Measurements from ENCODE around the gene RNGTT. TPM values are rescaled to one million over a fixed set of nuclear protein-coding genes. Genes with fewer than 3 reads are reported as not detected.

Gene RNGTT
- total RNA-seq, 1 donor from 2014 or later: 8.9 TPM

GRCh38 chr6:88611721-88612120 lies 351.7 kb downstream of the RNGTT start:
- DNase-seq (ENCODE audit: low read depth in 2 of 2): no peak

GRCh38 chr6:88609983-88610382 lies 353.4 kb downstream of the RNGTT start:
- DNase-seq (ENCODE audit: low read depth in 2 of 2): no peak

DNA sequence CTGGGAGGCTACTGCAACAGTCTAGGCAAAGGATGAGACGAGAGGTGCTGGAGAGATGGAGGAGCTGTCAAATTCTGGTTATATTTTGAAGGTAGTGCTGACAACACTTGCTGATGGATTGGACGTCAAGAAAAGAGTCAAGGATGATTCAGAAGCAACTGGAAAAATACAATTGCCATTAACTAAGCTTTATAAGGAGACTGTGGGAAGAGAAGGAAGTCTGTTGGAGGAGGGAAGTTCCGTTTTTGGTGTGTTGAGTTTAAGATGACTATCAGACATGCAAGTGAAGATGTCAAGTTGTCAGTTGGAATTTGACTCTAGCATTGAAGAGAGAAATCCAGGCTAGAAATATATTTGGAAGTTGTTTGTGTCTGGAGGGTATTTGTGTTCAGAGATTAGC lies 358.1 kb downstream of the RNGTT start:
- DNase-seq (ENCODE audit: low read depth in 2 of 2): no peak

- DNase-seq (ENCODE audit: low read depth in 2 of 2): no peak
Measured at GRCh38 chr6:88599571-88599970, 363.8 kb downstream of the RNGTT start.

- no peak for DNase-seq (ENCODE audit: low read depth in 2 of 2)
Measured at GRCh38 chr6:88596801-88597200, 366.6 kb downstream of the RNGTT start.

DNA sequence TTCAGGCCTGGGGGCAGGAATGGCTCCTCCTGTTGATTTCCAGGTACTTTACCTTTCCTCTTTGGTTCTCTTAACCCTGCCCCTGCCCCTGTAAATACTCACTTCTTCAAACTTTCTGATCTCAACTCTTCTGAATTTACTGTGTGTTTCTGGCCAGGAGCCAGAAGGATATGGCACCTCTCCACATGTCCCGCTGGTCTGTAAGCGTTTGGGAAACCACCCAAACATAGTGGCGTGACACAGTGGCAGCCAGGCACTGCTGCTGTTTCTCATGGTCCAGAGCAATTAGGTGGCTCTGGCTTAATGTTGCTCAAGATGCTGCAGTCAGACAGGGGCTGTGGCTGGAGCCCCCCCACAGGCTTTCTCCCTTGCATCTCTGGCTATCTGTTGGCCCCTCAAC lies 374.5 kb downstream of the RNGTT start:
- DNase-seq (ENCODE audit: low read depth in 2 of 2): no peak

DNA sequence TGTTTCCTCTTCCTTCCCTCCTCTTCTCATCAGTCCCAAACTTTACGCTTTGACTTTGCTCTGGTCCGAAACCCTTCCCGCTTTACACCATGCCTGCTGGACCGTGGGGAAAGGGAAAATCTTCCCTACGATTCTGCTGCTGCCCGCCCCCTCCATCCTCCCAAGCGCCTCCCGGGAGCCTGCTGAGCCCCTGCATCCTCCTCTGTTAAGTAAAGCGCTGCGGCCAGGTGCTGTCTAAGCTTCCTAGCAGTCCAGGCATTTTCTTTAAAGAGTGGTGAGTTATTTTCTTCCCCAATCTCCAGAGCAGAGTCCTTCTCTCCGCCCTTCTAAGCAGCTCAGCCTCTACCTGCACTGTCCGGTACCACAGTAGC lies 376.3 kb downstream of the RNGTT start:
- DNase-seq (ENCODE audit: low read depth in 2 of 2): no peak

- no peak for DNase-seq (ENCODE audit: low read depth in 2 of 2)
Measured at GRCh38 chr6:88586371-88587149, 376.9 kb downstream of the RNGTT start.

- no peak for DNase-seq (ENCODE audit: low read depth in 2 of 2)
Measured at GRCh38 chr6:88585276-88585692, 378.1 kb downstream of the RNGTT start.

- no peak for DNase-seq (ENCODE audit: low read depth in 2 of 2)
Measured at GRCh38 chr6:88584581-88585275, 378.7 kb downstream of the RNGTT start.

- DNase-seq (ENCODE audit: low read depth in 2 of 2): no peak
Measured at GRCh38 chr6:88577461-88577860, 386.0 kb downstream of the RNGTT start.

GRCh38 chr6:88575536-88575935 lies 387.9 kb downstream of the RNGTT start:
- no peak for DNase-seq (ENCODE audit: low read depth in 2 of 2)

- DNase-seq (ENCODE audit: low read depth in 2 of 2): no peak
Measured at GRCh38 chr6:88574651-88575050, 388.8 kb downstream of the RNGTT start.

DNA sequence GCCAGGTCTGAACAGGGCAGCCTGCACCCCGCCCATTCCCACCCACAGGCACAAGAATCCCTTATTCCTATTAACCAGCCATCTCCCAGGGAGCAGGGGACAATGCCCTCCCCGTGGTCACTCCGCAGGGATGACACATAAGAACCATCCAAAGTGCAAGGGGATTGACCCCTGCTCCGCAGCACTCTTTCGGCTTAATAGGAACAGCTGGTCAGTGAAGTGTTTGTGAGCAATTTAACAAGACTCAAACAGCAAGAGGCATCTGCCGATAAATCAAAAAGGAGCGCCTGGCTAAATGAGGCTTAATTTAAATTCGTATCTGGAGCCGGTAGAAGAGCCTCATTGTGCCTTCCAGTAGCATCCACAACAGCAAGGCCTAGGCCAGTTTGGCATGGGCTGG lies 389.4 kb downstream of the RNGTT start:
- DNase-seq (ENCODE audit: low read depth in 2 of 2): no peak

GRCh38 chr6:88573561-88573960 lies 389.9 kb downstream of the RNGTT start:
- no peak for DNase-seq (ENCODE audit: low read depth in 2 of 2)

DNA sequence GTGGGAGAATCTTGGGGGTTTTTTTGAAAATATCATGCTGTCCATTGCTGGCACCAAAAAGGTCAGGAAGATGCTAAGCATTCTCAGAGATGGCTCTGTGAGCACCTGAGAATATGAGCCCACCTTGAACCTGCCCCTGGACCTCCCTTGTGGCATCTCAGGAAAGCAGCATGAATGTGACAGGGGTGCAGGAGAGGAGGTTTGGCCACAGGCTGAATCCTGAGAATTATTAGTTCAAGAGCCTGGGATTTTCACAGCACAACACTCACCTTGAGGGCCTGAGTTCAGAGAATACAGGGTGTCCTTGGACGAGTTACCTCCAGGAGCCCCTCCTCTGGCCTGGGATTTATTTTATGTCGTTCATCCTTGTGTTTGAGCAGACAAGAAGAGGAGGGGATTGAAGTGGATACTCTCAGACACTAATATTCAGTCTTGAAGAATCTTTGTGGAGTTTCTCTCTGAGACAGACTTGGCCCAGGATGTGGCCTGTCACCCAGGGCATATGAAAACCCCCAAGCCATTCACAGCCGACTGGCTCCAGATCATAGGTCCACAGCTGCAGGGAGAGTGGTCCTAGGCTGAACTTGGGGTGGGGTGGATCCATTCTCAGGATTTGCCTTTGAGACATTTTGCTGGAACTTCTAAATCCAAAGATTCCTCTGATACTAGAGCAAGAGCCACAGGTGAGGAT lies 390.8 kb downstream of the RNGTT start:
- DNase-seq (ENCODE audit: low read depth in 2 of 2): no peak

DNA sequence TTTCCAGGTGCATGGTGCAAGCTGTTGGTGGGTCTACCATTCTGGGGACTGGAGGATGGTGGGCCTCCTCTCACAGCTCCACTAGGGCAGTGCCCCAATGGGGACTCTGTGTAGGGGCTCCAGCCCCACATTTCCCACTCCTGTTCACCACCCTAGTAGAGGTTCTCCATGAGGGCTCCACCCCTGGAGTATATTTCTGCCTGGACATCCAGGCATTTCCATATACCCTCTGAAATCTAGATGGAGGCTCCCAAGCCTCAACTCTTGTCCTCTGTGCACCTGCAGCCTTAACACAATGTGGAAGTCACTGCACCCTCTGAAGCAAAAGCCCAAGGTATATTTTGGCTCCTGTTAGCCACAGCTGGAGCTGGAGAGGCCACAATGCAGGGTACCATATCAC lies 393.5 kb downstream of the RNGTT start:
- no peak for DNase-seq (ENCODE audit: low read depth in 2 of 2)

DNA sequence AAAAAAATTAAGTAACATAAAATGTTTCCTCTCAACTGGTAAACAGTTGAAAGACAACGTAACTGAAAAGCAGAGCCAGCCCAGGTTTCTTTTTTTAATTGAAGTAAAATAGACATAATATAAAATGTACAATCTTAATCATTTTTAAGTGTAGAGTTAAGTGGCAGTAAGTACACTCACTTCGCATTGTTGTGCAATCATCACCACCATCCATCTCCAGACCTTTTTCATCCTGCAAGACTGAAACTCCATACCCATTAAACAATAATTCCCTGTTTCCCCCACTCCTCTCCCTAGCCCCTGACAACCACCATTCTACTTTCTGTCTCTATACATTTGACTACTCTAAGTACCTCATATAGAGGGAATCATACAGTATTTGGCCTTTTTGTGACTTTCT lies 395.7 kb downstream of the RNGTT start:
- no peak for DNase-seq (ENCODE audit: low read depth in 2 of 2)

DNA sequence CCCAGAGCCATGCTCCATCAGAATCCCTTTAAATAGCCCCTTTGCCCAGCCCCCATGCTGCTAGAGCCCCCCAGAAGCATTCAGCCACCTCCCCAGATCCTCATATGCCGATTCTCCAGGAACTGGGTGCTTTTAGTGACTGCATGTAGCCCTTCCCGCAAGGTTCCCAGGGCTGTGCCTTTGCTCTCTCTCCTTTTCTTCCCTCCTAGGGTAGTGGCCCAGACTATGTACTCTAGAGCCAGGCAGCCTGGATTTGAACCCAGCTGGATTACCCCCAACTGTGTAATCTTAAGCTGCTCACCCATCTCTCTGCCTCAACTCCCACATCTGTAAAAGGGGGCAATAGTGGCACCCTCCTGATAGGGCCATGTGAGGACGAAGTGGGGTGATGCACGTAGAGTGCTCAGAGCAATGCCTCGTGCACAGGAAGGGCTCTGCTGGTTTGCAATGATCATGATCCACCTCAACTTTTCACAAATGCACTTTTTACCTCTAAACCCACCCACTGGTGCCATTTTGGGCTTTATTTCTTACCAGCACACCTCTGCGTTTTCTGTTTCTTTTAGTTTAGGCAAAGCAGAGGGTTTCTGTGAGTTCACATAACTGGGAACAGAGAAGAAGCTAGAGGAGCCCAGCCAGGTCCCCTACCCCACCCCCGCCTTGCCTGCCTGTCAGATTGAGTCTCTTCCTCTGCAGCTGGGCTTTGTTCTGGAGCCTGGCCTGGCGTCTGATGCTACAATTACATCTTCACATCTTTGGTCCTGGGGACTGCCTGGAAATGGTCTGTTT lies 396.5 kb downstream of the RNGTT start:
- DNase-seq (ENCODE audit: low read depth in 2 of 2): no peak

DNA sequence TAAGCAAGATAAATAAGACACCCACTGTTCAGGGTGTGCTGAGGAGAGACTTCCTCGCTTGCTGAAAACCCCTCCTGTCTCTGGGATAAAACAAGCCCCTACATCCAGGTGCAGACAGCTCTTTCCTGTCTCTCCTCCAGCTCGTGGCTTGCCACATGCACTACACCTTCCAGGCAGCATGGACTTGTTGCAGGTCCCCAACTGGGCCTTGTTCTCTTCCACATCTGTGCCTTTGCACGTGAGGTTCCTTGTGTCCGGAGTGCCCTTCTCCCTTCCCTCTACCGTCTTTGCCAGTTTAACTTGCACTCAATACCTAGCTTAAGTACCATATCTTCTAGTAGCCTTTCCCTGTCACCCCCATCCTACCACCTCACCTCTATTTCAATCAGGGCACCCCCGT lies 397.6 kb downstream of the RNGTT start:
- no peak for DNase-seq (ENCODE audit: low read depth in 2 of 2)

GRCh38 chr6:88565409-88565811 lies 398.0 kb downstream of the RNGTT start:
- no peak for DNase-seq (ENCODE audit: low read depth in 2 of 2)

DNA sequence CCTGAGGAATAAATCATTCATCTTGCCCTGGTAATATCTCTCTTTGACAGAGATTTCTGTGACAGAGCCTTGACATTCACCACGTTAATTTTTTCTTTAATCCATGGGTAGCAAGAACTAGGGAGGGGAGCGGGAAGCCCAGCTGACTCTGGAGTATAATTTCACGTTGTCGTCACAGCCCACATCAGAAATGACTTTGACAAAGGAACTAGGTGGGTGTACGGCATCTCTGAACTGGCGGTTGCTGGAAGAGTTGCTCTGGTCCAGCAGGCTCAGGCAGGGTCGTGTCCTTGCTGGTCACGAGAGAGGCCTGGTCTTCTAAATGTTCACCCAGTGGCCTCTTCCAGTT lies 400.2 kb downstream of the RNGTT start:
- no peak for DNase-seq (ENCODE audit: low read depth in 2 of 2)

Data from dermis microvascular lymphatic vessel endothelial cell (primary cell).